Activated T-cell treated with anti-CD3 and anti-CD28 coated beads for 4 hours (primary cell): ENCODE measurements around the gene DMKN.

Experiments
- DNase-seq: peaks from one replicate; pipeline ENCODE4 v3.0.0-alpha.2; 2020

Gene DMKN

GRCh38 chr19:35549174-35549788 lies 35.8 kb upstream of the DMKN start:
- peak; percentile 48 for DNase-seq

GRCh38 chr19:35546532-35546931 lies 33.1 kb upstream of the DMKN start:
- DNase-seq = no peak

GRCh38 chr19:35545855-35546381 lies 32.5 kb upstream of the DMKN start:
- DNase-seq = peak; percentile 56

GRCh38 chr19:35545001-35545854 lies 31.8 kb upstream of the DMKN start, which contains the start of gene TMEM147:
Gene TMEM147, plus strand, starts transcription at chr19:35545626. Its CDS starts 114 bp downstream, at chr19:35545740.
- DNase-seq = peak; percentile 70

GRCh38 chr19:35544110-35544802 lies 30.8 kb upstream of the DMKN start:
- no peak for DNase-seq

GRCh38 chr19:35543280-35544109 lies 30.0 kb upstream of the DMKN start:
- DNase-seq = no peak

GRCh38 chr19:35542209-35542608 lies 28.8 kb upstream of the DMKN start:
- no peak for DNase-seq

GRCh38 chr19:35540356-35540927 lies 27.0 kb upstream of the DMKN start:
- DNase-seq = no peak

- DNase-seq = no peak
These were observed 26.4 kb upstream of the DMKN start for GRCh38 chr19:35539850-35540249.

GRCh38 chr19:35539314-35539713 lies 25.9 kb upstream of the DMKN start:
- no peak for DNase-seq

GRCh38 chr19:35534803-35535480 lies 21.5 kb upstream of the DMKN start:
- DNase-seq = no peak

- DNase-seq = no peak
These were observed 20.5 kb upstream of the DMKN start for GRCh38 chr19:35533822-35534392.

- no peak for DNase-seq
These were observed 19.9 kb upstream of the DMKN start, which contains the start of gene GAPDHS for GRCh38 chr19:35533201-35533821. Gene GAPDHS, plus strand, starts transcription at chr19:35533456. Its CDS starts 72 bp downstream, at chr19:35533528.

GRCh38 chr19:35531291-35531690 lies 17.8 kb upstream of the DMKN start:
- no peak for DNase-seq

- DNase-seq = no peak
These were observed 16.1 kb upstream of the DMKN start for GRCh38 chr19:35529241-35530218.

- no peak for DNase-seq
These were observed 15.0 kb upstream of the DMKN start, which contains the start of gene SBSN for GRCh38 chr19:35528218-35529038. Gene SBSN, minus strand, starts transcription at chr19:35528311. Its CDS starts 30 bp downstream, at chr19:35528281.

- DNase-seq = no peak
These were observed 12.4 kb upstream of the DMKN start for GRCh38 chr19:35525873-35526272.

GRCh38 chr19:35524181-35524837 lies 10.9 kb upstream of the DMKN start:
- no peak for DNase-seq
